Erythroblast (primary cell): ENCODE data around the gene PGAM5.
"Not testable (repeated sequence)": the region's sequence is repeated elsewhere in the genome, so short reads cannot be mapped to it uniquely, and the experiment has no call there.

Experiments used
- GATA1 ChIP-seq: IDR thresholded peaks from 2 replicates; pipeline ENCODE4 v1.6.1; 2011; ENCODE audit warnings: low read depth, mild to moderate bottlenecking, control low read depth, low read length, moderate library complexity
- POLR2A ChIP-seq: IDR thresholded peaks from 2 replicates; pipeline ENCODE4 v1.6.1; 2011; ENCODE audit warnings: mild to moderate bottlenecking, low read length

GRCh38 chr12:132758825-132759224 lies 48.2 kb downstream of the PGAM5 start:
- not testable (repeated sequence) for TF ChIP-seq POLR2A, GATA1
